Activated CD4-positive, alpha-beta T cell treated with anti-CD3 and anti-CD28 coated beads, Interleukin-2, amount 10 ng/mL, durations not matched to agents 7 days and 5 days (primary cell): Measurements from ENCODE around the gene DXO. TPM values are rescaled to one million over a fixed set of nuclear protein-coding genes. Genes with fewer than 3 reads are reported as not detected.

ENCODE experiments used
- CTCF ChIA-PET: fragments of 350-600 bp; sonication (Branson Sonifier 250); formaldehyde crosslinking; loops from one replicate; lab custom pipeline; 2021; ENCODE audit warnings: antibody characterized with exemption; lab: Charles Lee
- POLR2A ChIA-PET: fragments of 350-600 bp; sonication (Branson Sonifier 250); formaldehyde crosslinking; loops from one replicate; lab custom pipeline; 2021; ENCODE audit warnings: antibody characterized with exemption; lab: Charles Lee
- DNase-seq: peaks from one replicate; pipeline ENCODE4 v3.0.0-alpha.2; 2020
- H3K27ac Mint-ChIP-seq: one replicate; pipeline ENCODE4 v1.8.0; 2021; ENCODE audit warnings: mild to moderate bottlenecking, moderate library complexity, mixed read lengths
- H3K27me3 Mint-ChIP-seq: one replicate; pipeline ENCODE4 v1.8.0; 2021; ENCODE audit warnings: mixed read lengths
- H3K36me3 Mint-ChIP-seq: one replicate; pipeline ENCODE4 v1.8.0; 2021; ENCODE audit warnings: low read depth, mixed read lengths
- H3K4me1 Mint-ChIP-seq: one replicate; pipeline ENCODE4 v1.8.0; 2021; ENCODE audit warnings: mixed read lengths
- H3K4me3 Mint-ChIP-seq: one replicate; pipeline ENCODE4 v1.8.0; 2021; ENCODE audit warnings: mild to moderate bottlenecking, moderate library complexity, mixed read lengths
- H3K9me3 Mint-ChIP-seq: one replicate; pipeline ENCODE4 v1.8.0; 2021; ENCODE audit warnings: mixed read lengths
- total RNA-seq, 2 experiments: library from RNA; stranded (reverse); gene quantifications; one replicate each; pipeline ENCODE4 v1.2.3, GENCODE V29; 2021

DXO gene
- total RNA-seq, 2 experiments from 2014 or later: 20.4 to 21.8 TPM

- no peak overlapping the region for H3K27ac Mint-ChIP-seq
These were observed 8.0 kb downstream of the DXO start for GRCh38 chr6:31963921-31964320.

GRCh38 chr6:31961616-31962015 lies 10.3 kb downstream of the DXO start:
- Mint-ChIP-seq H3K36me3 (peaks cover 53% of the 10 kb centered on the region), H3K27ac (peak overlapping the region; percentile 26), H3K9me3 (no peaks in the 10 kb centered on the region), H3K4me1 (peaks cover 38% of the 10 kb centered on the region), H3K4me3 (no peak overlapping the region), H3K27me3 (no peaks in the 10 kb centered on the region)
- no peak for DNase-seq
- POLR2A ChIA-PET: no interaction called here
- CTCF ChIA-PET: interaction anchor here (1.1 kb wide), 1 partner anchor 9 kb away, joined by 3 read pairs; no protein-coding TSS in a partner anchor

More at GRCh38 chr6:31963921-31964320, 8.0 kb downstream of the DXO start:
- Mint-ChIP-seq H3K36me3 (peaks cover 58% of the 10 kb centered on the region), H3K9me3 (no peaks in the 10 kb centered on the region), H3K4me1 (peaks cover 21% of the 10 kb centered on the region), H3K4me3 (no peak overlapping the region), H3K27me3 (no peaks in the 10 kb centered on the region)
- CTCF ChIA-PET: interaction anchor here (0.6 to 1.4 kb wide), 2 partner anchors 13 to 48 kb away, joined by 3 read pairs; no protein-coding TSS in a partner anchor
- POLR2A ChIA-PET: no interaction called here
- no peak for DNase-seq

GRCh38 chr6:31958741-31959739 lies 12.9 kb downstream of the DXO start, which contains the start of the genes NELFE and SKIC2:
Gene NELFE, minus strand, starts transcription at chr6:31958971. Its CDS starts 525 bp downstream, at chr6:31958446.
Gene SKIC2, plus strand, starts transcription at chr6:31959175. Its CDS starts 18 bp downstream, at chr6:31959193.
- ChIA-PET CTCF (interaction anchor here (0.6 to 1.8 kb wide), 5 partner anchors 11 to 50 kb away, joined by 3 to 19 read pairs (median 3); partner anchors contain the start of gene DXO), POLR2A (no interaction called here)
- Mint-ChIP-seq H3K4me1 (peaks cover 38% of the 10 kb centered on the region), H3K36me3 (peaks cover 59% of the 10 kb centered on the region), H3K9me3 (no peaks in the 10 kb centered on the region), H3K27ac (peak within 1 kb of the TSS; percentile 97), H3K4me3 (peak within 1 kb of the TSS; percentile 91), H3K27me3 (no peaks in the 10 kb centered on the region)
- peak; percentile 99 for DNase-seq

GRCh38 chr6:31958412-31958740 lies 13.6 kb downstream of the DXO start:
- Mint-ChIP-seq H3K27ac (peak overlapping the region; percentile 97), H3K4me1 (peaks cover 38% of the 10 kb centered on the region), H3K9me3 (no peaks in the 10 kb centered on the region), H3K27me3 (no peaks in the 10 kb centered on the region), H3K36me3 (peaks cover 61% of the 10 kb centered on the region), H3K4me3 (peak overlapping the region; percentile 91)
- POLR2A ChIA-PET: no interaction called here
- DNase-seq: no peak
- CTCF ChIA-PET: interaction anchor here (1.6 to 1.8 kb wide), 2 partner anchors 12 to 34 kb away, joined by 4 to 19 read pairs; partner anchors contain the start of gene DXO

- no peak for DNase-seq
- Mint-ChIP-seq H3K4me3 (no peak overlapping the region), H3K27me3 (no peaks in the 10 kb centered on the region), H3K36me3 (peaks cover 62% of the 10 kb centered on the region), H3K9me3 (no peaks in the 10 kb centered on the region), H3K4me1 (peaks cover 38% of the 10 kb centered on the region), H3K27ac (no peak overlapping the region)
- CTCF ChIA-PET: interaction anchor here (1.0 to 1.1 kb wide), 2 partner anchors 11 to 15 kb away, joined by 3 to 4 read pairs; partner anchors contain the start of gene CFB
- POLR2A ChIA-PET: no interaction called here
These were observed 15.1 kb downstream of the DXO start for GRCh38 chr6:31956796-31957195.

- DNase-seq: no peak
- ChIA-PET POLR2A (no interaction called here), CTCF (interaction anchor here (0.9 kb wide), 1 partner anchor 12 kb away, joined by 3 read pairs; no protein-coding TSS in a partner anchor)
- Mint-ChIP-seq H3K27me3 (no peaks in the 10 kb centered on the region), H3K4me1 (peaks cover 22% of the 10 kb centered on the region), H3K36me3 (peaks cover 51% of the 10 kb centered on the region), H3K9me3 (no peaks in the 10 kb centered on the region), H3K27ac (no peak overlapping the region), H3K4me3 (no peak overlapping the region)
These were observed 17.4 kb downstream of the DXO start for GRCh38 chr6:31954511-31954910.

- Mint-ChIP-seq H3K9me3 (no peaks in the 10 kb centered on the region), H3K36me3 (peaks cover 45% of the 10 kb centered on the region), H3K4me3 (no peak overlapping the region), H3K4me1 (peaks cover 10% of the 10 kb centered on the region), H3K27me3 (no peaks in the 10 kb centered on the region), H3K27ac (no peak overlapping the region)
- ChIA-PET POLR2A (interaction anchor here (1.4 kb wide), 1 partner anchor 55 kb away, joined by 3 read pairs; the partner anchor contains the start of gene EHMT2), CTCF (interaction anchor here (0.8 to 1.9 kb wide), 6 partner anchors 10 to 131 kb away, joined by 3 to 9 read pairs (median 4); partner anchors contain the start of gene DXO)
- no peak for DNase-seq
These were observed 19.0 kb downstream of the DXO start for GRCh38 chr6:31952890-31953289.

GRCh38 chr6:31952140-31952805 lies 19.7 kb downstream of the DXO start:
- Mint-ChIP-seq H3K27ac (no peak overlapping the region), H3K4me3 (no peak overlapping the region), H3K27me3 (no peaks in the 10 kb centered on the region), H3K4me1 (peaks cover 3% of the 10 kb centered on the region), H3K36me3 (peaks cover 43% of the 10 kb centered on the region), H3K9me3 (no peaks in the 10 kb centered on the region)
- POLR2A ChIA-PET: interaction anchor here (1.4 kb wide), 1 partner anchor 55 kb away, joined by 3 read pairs; the partner anchor contains the start of gene EHMT2
- DNase-seq: peak; percentile 44
- CTCF ChIA-PET: interaction anchor here (0.8 to 1.9 kb wide), 9 partner anchors 9 to 132 kb away, joined by 3 to 9 read pairs (median 4); partner anchors contain the start of gene DXO

- Mint-ChIP-seq H3K4me1 (no peaks in the 10 kb centered on the region), H3K4me3 (no peak overlapping the region), H3K27ac (no peak overlapping the region), H3K36me3 (peaks cover 26% of the 10 kb centered on the region), H3K9me3 (no peaks in the 10 kb centered on the region), H3K27me3 (no peaks in the 10 kb centered on the region)
- no peak for DNase-seq
- ChIA-PET CTCF (interaction anchor here (1.0 to 1.5 kb wide), 3 partner anchors 12 to 52 kb away, joined by 3 to 5 read pairs (median 4); no protein-coding TSS in a partner anchor), POLR2A (no interaction called here)
These were observed 21.9 kb downstream of the DXO start for GRCh38 chr6:31949926-31950548.

GRCh38 chr6:31948753-31949413 lies 23.1 kb downstream of the DXO start:
- H3K9me3 Mint-ChIP-seq: no peaks in the 10 kb centered on the region
- H3K4me3 Mint-ChIP-seq: no peak overlapping the region
- ChIA-PET POLR2A (no interaction called here), CTCF (interaction anchor here (1.1 kb wide), 1 partner anchor 11 kb away, joined by 3 read pairs; no protein-coding TSS in a partner anchor)
- H3K27me3 Mint-ChIP-seq: peaks cover 2% of the 10 kb centered on the region
- no peak for DNase-seq
- H3K4me1 Mint-ChIP-seq: no peaks in the 10 kb centered on the region
- H3K27ac Mint-ChIP-seq: no peak overlapping the region
- H3K36me3 Mint-ChIP-seq: peaks cover 17% of the 10 kb centered on the region

GRCh38 chr6:31948306-31948705 lies 23.6 kb downstream of the DXO start:
- Mint-ChIP-seq H3K4me3 (no peak overlapping the region), H3K27me3 (peaks cover 2% of the 10 kb centered on the region), H3K27ac (no peak overlapping the region), H3K36me3 (peaks cover 11% of the 10 kb centered on the region), H3K9me3 (no peaks in the 10 kb centered on the region), H3K4me1 (no peaks in the 10 kb centered on the region)
- ChIA-PET CTCF (interaction anchor here (1.1 kb wide), 2 partner anchors 11 kb away, joined by 3 read pairs; partner anchors contain the start of gene SKIC2), POLR2A (no interaction called here)
- no peak for DNase-seq
